HG03066 (cell line): Measurements from ENCODE around the gene DHRS7.
"Not testable (repeated sequence)": the region's sequence is repeated elsewhere in the genome, so short reads cannot be mapped to it uniquely, and the experiment has no call there.

Source experiments
- ATAC-seq: cut with Tn5 transposase; IDR thresholded peaks from one replicate; pipeline ENCODE4 v1.9.1; 2021; ENCODE audit warnings: low read depth; ENCODE audit not compliant: unreplicated experiment

Gene DHRS7

GRCh38 chr14:60153991-60154390 is 11.2 kb downstream of the DHRS7 start:
- ATAC-seq: no peak

DNA sequence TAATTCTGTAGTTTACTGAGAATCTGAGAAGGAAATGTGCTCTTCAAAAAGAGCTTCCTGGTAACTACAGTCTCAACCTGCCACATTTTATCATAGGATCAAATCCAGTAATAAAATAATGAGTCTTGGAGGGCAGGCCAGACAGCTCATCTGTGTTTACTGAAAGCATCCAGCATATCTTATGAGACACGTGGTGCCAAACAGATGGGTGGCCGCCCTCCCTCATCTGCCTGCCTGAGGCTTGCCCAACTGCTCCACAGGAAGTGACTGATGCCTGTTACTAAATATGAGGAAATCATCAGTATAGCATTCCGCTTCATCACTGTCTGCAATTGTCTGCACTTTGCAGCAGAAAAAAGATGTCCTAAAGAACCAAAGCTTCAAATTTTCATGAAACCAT is 13.5 kb downstream of the DHRS7 start:
- peak; percentile 72 for ATAC-seq

DNA sequence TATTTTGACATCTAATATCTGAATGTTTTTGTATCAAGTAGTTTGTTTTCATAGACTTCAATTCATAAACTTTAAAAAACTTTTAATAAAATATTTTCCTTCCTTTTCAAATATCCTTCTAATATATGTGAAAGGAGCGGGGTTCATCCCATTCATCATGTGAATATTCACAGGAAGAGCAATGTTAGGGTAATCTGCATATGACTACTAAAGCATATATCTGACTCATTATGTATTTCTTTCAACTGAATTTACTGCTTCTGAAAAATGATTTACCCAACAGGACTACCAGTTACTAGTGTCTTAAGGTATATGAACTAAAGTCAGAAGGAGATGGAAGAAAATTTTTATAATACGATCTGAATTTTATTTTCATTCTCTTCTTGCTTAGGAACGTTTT is 30.5 kb downstream of the DHRS7 start:
- no peak for ATAC-seq

GRCh38 chr14:60133487-60133886 is 31.7 kb downstream of the DHRS7 start:
- ATAC-seq: no peak

DNA sequence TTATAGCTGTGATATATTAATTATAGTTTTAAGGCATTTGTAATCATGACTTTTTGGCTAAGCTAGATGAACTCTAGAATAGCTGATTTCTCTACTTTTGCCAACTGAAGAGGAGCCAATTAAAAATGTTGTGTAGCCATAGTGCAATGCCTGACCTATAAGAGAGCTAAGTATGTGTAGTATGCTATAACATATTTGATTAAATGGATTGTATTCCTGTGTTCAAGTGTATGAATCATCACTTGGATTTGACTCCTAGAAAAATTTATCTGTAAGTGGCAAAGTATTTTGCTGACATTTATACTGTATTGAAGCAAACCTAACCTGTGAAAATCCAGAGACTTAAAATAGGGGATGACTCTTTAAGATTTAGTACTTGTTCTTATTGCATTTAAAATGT is 39.3 kb downstream of the DHRS7 start:
- no peak for ATAC-seq

DNA sequence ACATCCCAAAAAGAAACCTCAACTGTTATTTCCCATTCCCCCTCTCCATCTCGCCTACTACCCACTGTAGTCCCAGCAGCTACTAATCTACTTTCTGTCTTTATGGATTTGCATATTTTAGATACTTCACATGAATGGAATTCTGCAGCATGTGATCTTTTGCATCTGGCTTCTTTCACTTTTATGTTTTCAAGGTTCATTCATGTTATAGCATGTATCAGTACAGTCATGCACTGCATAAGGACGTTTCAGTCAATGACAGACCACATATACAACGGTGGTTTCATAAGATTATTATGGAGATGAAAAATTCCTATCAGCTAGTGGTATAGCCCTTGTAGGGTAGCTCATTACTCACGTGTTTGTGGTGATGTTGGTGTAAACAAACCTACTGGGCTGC is 49.0 kb downstream of the DHRS7 start:
- no peak for ATAC-seq

- no peak for ATAC-seq
Measured at GRCh38 chr14:60114881-60115280, 50.3 kb downstream of the DHRS7 start.

GRCh38 chr14:60111732-60112131 is 53.5 kb downstream of the DHRS7 start:
- ATAC-seq: no peak

GRCh38 chr14:60107477-60107876 is 57.7 kb downstream of the DHRS7 start:
- no peak for ATAC-seq

GRCh38 chr14:60106339-60106738 is 58.9 kb downstream of the DHRS7 start:
- no peak for ATAC-seq

DNA sequence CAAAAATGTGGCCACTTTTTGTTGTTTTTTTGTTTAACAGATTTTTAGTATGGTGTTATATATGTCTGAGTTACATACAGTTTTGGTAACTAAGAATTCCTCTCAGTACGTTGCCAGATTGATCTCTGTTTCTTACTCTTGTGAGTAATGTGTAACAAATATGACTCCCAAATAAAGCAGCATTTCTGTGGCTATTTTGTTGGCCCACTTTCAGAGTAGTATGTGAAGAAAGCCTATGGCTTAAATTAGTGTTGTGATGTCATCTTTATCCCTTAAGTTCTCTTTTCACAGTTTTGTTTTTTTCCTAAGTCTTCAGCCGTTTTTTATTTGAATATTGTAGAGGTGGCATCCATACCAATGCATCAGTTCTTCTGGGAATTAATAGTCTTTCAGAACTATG is 62.8 kb downstream of the DHRS7 start:
- ATAC-seq: no peak

GRCh38 chr14:60101786-60102185 is 63.4 kb downstream of the DHRS7 start:
- ATAC-seq: no peak

- not testable (repeated sequence) for ATAC-seq
Measured at GRCh38 chr14:60099855-60100254, 65.3 kb downstream of the DHRS7 start.

- no peak for ATAC-seq
Measured at GRCh38 chr14:60097974-60098373, 67.2 kb downstream of the DHRS7 start.

DNA sequence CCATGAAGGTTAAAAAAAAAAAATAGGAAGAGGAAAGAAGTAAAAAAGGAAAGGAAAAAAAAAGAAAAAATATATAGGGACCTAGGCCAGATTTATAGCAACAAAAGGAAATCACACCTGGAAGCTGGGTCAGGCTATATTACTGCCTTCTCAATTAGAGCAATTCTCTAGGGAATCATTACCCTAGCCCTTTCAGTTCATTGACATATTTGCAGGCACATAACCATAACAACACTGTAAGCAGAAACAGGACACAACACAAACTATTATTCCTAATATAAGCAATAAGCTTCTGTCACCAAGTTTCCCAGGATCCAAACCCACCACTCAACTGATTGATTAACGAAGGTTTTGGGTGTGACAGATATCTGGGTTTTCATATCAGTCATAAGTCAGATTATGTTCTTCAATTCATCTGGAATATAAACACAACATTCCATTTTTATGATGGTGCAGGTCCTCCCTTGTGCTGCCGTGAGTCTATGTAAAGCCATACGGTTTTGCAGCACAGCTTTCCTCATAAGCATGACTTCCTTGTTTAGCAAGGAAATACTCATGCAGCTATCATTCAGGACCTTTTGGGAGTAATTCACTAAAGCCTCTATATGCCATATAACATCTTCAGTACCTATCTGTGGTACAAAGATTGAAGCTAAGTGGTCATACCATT is 69.3 kb downstream of the DHRS7 start:
- ATAC-seq: no peak

GRCh38 chr14:60095231-60095630 is 70.0 kb downstream of the DHRS7 start:
- no peak for ATAC-seq

- no peak for ATAC-seq
Measured at GRCh38 chr14:60094306-60094897, 70.8 kb downstream of the DHRS7 start.
